Dermis blood vessel endothelial cell (primary cell): ENCODE data around the gene LSG1. TPM values are rescaled to one million over a fixed set of nuclear protein-coding genes. Genes with fewer than 3 reads are reported as not detected.

Experiments used
- DNase-seq: peaks from one replicate; pipeline ENCODE4 v3.0.0; 2010
- total RNA-seq: library from RNA; depleted of rRNA; stranded (reverse); fragments of >200 nt; gene quantifications from 2 replicates; pipeline ENCODE4 v1.2.3, GENCODE V29; 2014

The LSG1 gene
- total RNA-seq, 1 donor from 2014 or later: 72.8 TPM

- DNase-seq: peak; percentile 61
These were observed 15.0 kb upstream of the LSG1 start for GRCh38 chr3:194686816-194687637.

- DNase-seq: no peak
These were observed 14.4 kb upstream of the LSG1 start for GRCh38 chr3:194686414-194686815.

GRCh38 chr3:194685718-194686413, 13.9 kb upstream of the LSG1 start, which contains the start of gene FAM43A:
Gene FAM43A, plus strand, starts transcription at chr3:194685883. Its CDS starts 944 bp downstream, at chr3:194686827.
- DNase-seq: peak; percentile 98

GRCh38 chr3:194685065-194685717, 13.2 kb upstream of the LSG1 start:
- no peak for DNase-seq

GRCh38 chr3:194683380-194683779, 11.4 kb upstream of the LSG1 start:
- no peak for DNase-seq

GRCh38 chr3:194682694-194683310, 10.8 kb upstream of the LSG1 start:
- peak; percentile 94 for DNase-seq

GRCh38 chr3:194682189-194682693, 10.2 kb upstream of the LSG1 start:
- DNase-seq: no peak

GRCh38 chr3:194680888-194681615, 9.1 kb upstream of the LSG1 start:
- no peak for DNase-seq

- DNase-seq: no peak
These were observed 4.5 kb upstream of the LSG1 start for GRCh38 chr3:194676471-194676870.

GRCh38 chr3:194675680-194676079, 3.7 kb upstream of the LSG1 start:
- no peak for DNase-seq

- DNase-seq: no peak
These were observed 3.2 kb upstream of the LSG1 start for GRCh38 chr3:194675081-194675640.

- no peak for DNase-seq
These were observed 1.8 kb upstream of the LSG1 start for GRCh38 chr3:194673761-194674160.

GRCh38 chr3:194672876-194673275, 885 bp upstream of the LSG1 start:
- peak; percentile 66 for DNase-seq

GRCh38 chr3:194671511-194671899, 486 bp downstream of the LSG1 start:
- DNase-seq: peak; percentile 70

- no peak for DNase-seq
These were observed 4.6 kb downstream of the LSG1 start for GRCh38 chr3:194667363-194667762.

GRCh38 chr3:194664857-194665256, 7.1 kb downstream of the LSG1 start:
- DNase-seq: peak; percentile 92

GRCh38 chr3:194661946-194662345, 10.0 kb downstream of the LSG1 start:
- no peak for DNase-seq

- peak; percentile 89 for DNase-seq
These were observed 10.6 kb downstream of the LSG1 start for GRCh38 chr3:194661374-194661773.

- no peak for DNase-seq
These were observed 12.2 kb downstream of the LSG1 start for GRCh38 chr3:194659778-194660177.

GRCh38 chr3:194658477-194659242, 13.3 kb downstream of the LSG1 start:
- peak; percentile 85 for DNase-seq

- DNase-seq: no peak
These were observed 14.6 kb downstream of the LSG1 start for GRCh38 chr3:194657439-194657838.
